ENCODE results near the gene NUDT22.

Gene NUDT22

DNA sequence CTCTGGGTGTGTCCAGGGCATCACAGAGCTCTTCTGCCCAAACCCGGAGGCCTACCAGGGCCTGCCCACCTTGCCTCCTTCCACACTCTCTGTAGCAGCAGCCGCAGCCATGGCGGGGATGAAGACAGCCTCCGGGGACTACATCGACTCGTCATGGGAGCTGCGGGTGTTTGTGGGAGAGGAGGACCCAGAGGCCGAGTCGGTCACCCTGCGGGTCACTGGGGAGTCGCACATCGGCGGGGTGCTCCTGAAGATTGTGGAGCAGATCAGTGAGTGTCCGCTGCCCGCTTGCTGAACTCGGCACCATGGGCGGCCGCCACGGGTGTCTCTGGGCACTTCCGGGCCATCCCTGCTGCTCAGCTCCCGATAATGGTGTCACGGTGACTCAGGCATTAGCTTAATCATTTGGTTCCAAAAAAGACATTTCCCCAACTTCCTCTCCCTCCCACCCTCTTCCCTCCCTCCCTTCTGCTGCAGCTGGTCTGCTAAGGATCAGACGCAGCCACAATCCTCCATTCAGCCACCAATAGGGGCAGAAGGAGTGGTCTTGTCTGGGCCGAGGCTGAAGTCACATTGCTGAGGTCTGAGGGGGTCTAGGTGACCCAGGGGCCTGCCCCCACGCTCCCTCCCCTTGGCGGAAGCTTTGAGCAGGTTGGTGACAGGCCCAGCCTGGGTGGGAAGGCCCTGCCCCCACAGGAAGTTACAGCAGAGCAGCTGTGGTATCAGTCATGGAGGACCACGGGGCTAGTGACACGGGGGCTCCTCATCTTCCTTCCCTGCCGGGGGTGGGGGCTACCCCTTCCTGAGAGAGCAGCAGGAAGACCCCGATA lies 18.6 kb upstream of the NUDT22 start:
- DNase-seq: peak; percentile 93

GRCh38 chr11:64208086-64208795 lies 17.8 kb upstream of the NUDT22 start:
- no peak for DNase-seq

- no peak for DNase-seq
These were observed 17.1 kb upstream of the NUDT22 start for GRCh38 chr11:64208796-64209562.

- DNase-seq: no peak
These were observed 16.6 kb upstream of the NUDT22 start for GRCh38 chr11:64209563-64209843.

DNA sequence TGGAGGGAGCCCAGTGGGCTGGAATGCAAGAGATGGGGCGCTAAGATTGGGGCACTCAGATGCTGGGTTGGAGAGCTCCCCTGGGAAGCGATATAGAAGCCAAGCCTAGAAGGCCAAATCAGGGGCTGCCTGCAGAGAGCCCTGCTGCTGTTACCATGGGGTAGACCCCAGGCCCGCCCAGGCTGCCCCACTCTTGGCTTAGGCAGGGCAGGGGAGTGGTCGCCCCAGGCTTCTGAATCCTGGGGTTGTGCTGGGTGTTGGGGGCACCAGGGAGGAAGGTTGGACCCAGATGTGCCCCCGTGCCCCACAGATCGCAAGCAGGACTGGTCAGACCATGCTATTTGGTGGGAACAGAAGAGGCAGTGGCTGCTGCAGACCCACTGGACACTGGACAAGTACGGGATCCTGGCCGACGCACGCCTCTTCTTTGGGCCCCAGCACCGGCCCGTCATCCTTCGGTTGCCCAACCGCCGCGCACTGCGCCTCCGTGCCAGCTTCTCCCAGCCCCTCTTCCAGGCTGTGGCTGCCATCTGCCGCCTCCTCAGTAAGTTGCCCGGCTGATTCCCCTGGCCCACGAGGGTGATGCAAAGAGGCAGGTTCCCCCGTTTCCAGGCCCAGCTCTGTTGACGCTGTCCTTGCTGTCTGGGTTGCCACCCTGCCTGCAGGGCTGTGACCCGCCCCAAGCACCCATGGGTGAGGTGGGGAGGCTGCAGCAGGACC lies 15.6 kb upstream of the NUDT22 start:
- no peak for DNase-seq

DNA sequence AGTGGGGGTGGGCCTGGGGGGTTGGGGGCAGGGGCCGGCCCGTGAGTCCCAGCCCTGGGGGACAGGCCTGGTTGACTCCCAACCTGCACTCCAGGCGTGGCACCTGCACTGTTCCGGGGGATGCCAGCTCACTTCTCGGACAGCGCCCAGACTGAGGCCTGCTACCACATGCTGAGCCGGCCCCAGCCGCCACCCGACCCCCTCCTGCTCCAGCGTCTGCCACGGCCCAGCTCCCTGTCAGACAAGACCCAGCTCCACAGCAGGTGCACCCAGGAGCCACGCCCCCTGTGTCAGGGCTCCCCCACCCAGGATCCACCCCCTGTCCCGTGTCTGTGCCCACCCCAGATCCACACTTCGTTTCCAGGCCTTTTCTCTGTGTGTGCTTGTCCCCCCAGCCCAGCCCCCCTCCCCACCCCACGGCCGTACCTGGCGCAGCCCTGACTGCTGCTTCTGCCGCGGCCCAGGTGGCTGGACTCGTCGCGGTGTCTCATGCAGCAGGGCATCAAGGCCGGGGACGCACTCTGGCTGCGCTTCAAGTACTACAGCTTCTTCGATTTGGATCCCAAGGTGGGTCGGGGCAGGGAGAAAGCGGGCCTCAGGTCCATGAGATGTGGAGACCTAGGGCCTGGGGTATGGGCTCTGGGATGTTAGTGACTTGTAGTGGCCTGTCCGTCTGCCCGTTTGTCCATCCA lies 14.7 kb upstream of the NUDT22 start:
- no peak for DNase-seq

GRCh38 chr11:64216879-64217278 lies 9.2 kb upstream of the NUDT22 start:
- no peak for DNase-seq

- no peak for DNase-seq
These were observed 7.3 kb upstream of the NUDT22 start for GRCh38 chr11:64218628-64219353.

GRCh38 chr11:64219354-64219684 lies 6.8 kb upstream of the NUDT22 start:
- DNase-seq: no peak

- no peak for DNase-seq
These were observed 6.3 kb upstream of the NUDT22 start for GRCh38 chr11:64219755-64220154.

DNA sequence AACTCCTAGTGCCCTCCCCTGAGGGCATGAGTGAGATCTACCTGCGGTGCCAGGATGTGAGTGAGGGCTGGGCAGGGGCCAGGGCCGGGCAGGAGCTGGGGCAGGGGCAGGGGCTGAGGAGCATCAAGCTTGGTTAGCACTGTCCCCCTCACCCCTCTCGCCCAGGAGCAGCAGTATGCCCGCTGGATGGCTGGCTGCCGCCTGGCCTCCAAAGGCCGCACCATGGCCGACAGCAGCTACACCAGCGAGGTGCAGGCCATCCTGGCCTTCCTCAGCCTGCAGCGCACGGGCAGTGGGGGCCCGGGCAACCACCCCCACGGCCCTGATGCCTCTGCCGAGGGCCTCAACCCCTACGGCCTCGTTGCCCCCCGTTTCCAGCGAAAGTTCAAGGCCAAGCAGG lies 5.8 kb upstream of the NUDT22 start:
- DNase-seq: no peak

GRCh38 chr11:64220798-64221197 lies 5.3 kb upstream of the NUDT22 start:
- DNase-seq: no peak

DNA sequence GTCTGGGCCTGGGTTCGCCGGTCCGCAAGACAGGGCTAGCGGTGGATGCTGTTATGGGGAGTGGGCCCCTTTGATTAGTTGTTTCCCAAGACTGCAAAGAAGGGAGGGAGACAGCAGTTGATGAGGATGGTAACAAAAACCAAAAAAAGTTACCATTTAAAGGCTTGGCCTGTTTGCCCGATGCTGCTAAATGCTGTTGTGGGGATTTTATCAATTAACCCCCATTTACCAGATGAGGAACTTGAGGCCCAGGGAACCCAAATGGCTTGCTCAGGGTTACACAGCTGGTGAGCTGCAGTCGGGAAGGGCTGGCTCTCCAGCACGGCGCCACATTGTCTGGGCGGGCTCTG lies 3.4 kb upstream of the NUDT22 start:
- DNase-seq: no peak

DNA sequence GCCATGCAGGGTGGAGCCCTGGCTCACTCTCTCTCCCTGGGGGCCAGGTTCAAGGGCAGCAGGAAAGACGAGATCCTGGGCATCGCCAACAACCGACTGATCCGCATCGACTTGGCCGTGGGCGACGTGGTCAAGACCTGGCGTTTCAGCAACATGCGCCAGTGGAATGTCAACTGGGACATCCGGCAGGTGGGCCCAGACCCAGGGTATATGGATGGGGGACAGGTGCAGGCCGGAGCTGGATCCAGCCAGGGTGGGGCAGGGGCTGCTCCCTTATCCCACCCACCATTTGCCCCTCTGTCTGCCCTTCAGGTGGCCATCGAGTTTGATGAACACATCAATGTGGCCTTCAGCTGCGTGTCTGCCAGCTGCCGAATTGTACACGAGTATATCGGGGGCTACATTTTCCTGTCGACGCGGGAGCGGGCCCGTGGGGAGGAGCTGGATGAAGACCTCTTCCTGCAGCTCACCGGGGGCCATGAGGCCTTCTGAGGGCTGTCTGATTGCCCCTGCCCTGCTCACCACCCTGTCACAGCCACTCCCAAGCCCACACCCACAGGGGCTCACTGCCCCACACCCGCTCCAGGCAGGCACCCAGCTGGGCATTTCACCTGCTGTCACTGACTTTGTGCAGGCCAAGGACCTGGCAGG lies 2.9 kb upstream of the NUDT22 start:
- DNase-seq: no peak

- DNase-seq: no peak
These were observed 1.8 kb upstream of the NUDT22 start for GRCh38 chr11:64224151-64224890.

GRCh38 chr11:64224891-64225607 lies 1.0 kb upstream of the NUDT22 start:
- DNase-seq: no peak

DNA sequence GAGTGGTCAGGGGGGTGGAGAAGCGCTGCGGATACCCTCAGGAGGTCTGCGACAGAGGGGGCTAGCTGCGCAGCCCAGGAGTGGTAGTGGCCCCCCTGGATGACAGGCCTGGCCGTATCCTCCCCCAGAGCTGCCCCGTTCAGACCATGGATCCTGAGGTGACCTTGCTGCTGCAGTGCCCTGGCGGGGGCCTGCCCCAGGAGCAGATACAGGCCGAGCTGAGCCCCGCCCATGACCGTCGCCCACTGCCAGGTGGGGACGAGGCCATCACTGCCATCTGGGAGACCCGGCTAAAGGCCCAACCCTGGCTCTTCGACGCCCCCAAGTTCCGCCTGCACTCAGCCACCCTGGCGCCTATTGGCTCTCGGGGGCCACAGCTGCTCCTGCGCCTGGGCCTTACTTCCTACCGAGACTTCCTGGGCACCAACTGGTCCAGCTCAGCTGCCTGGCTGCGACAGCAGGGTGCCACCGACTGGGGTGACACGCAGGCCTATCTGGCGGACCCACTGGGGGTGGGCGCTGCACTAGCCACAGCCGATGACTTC lies 505 bp downstream of the NUDT22 start:
- peak; percentile 83 for DNase-seq

DNA sequence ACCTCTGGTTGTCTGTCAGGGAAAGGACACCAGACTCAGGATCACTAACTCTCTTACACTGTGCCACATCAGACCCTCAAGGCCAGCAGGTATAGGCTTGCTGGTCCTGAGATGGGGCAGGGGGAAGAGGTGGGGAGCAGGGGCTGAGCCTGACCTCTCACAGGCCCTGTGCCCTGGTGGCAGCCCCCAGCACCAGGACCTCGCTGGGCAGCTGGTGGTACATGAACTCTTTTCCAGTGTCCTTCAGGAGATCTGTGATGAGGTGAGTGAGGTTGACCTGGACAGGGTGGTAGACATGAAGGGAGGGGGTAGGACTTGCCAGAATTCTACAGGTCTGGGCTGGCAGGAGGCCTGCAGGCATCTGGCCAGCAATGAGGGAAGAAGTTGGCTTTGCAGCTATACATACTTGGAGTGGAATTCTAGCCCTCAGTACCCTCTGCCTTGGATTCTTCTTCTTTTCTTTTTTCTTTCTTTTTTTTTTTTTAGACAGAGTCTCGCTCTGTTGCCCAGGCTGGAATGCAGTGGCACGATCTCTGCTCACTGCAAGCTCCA lies 1.4 kb downstream of the NUDT22 start:
- DNase-seq: no peak

- no peak for DNase-seq
These were observed 3.1 kb downstream of the NUDT22 start for GRCh38 chr11:64229090-64229743.
